H1 (cell line): ENCODE measurements around the gene EFR3B. TPM values are rescaled to one million over a fixed set of nuclear protein-coding genes. Genes with fewer than 3 reads are reported as not detected.
A peak's percentile ranks its signal among the peaks of the same experiment; 100 is the strongest.

ENCODE experiments used
- CTCF ChIA-PET: fragments of 300-600 bp; sonication (Branson Sonifier 250); formaldehyde crosslinking; loops from one replicate; lab custom pipeline; 2021; ENCODE audit not compliant: partially characterized antibody; lab: Charles Lee
- POLR2A ChIA-PET: fragments of 300-600 bp; sonication (Branson Sonifier 250); formaldehyde crosslinking; loops from one replicate; lab custom pipeline; 2021; ENCODE audit warnings: inconsistent platforms; ENCODE audit not compliant: partially characterized antibody; lab: Charles Lee
- DNase-seq, 2 experiments: peaks; one replicate each; pipeline versions ENCODE4 v3.0.0 to v3.0.0-alpha.2; 2010 to 2022; ENCODE audit warnings: low spot score in 2 of 2, low read depth in 1 of 2, mixed read lengths in 1 of 2
- FAIRE-seq: peaks from 2 replicates; lab custom pipeline; 2011; peaks lifted over from hg19 to GRCh38; lab: Jason Lieb, UNC
- H2AFZ ChIP-seq: 2 replicates; pipeline ENCODE4 v1.8.1; 2012; ENCODE audit warnings: low read length, inconsistent platforms
- H2AK5ac ChIP-seq: 2 replicates; pipeline ENCODE4 v1.6.1; 2013; ENCODE audit warnings: low read depth, low read length
- H2BK120ac ChIP-seq: replicated peaks from 2 replicates; pipeline ENCODE3; 2013; ENCODE audit warnings: low read depth, low read length, inconsistent platforms
- H2BK12ac ChIP-seq: 2 replicates; pipeline ENCODE4 v1.6.1; 2013; ENCODE audit warnings: low read depth, low read length
- H2BK15ac ChIP-seq: 2 replicates; pipeline ENCODE4 v1.6.1; 2013; ENCODE audit warnings: low read length
- H2BK20ac ChIP-seq: 2 replicates; pipeline ENCODE4 v1.6.1; 2013; ENCODE audit warnings: low read length
- H2BK5ac ChIP-seq: 2 replicates; pipeline ENCODE4 v1.6.1; 2013; ENCODE audit warnings: low read depth, low read length
- H3K14ac ChIP-seq: 2 replicates; pipeline ENCODE4 v1.6.1; 2013; ENCODE audit warnings: inconsistent platforms; ENCODE audit not compliant: insufficient read length
- H3K18ac ChIP-seq: 2 replicates; pipeline ENCODE4 v1.6.1; 2013; ENCODE audit warnings: low read length; ENCODE audit errors: extremely low read depth
- H3K23ac ChIP-seq: 2 replicates; pipeline ENCODE4 v1.6.1; 2013; ENCODE audit warnings: inconsistent platforms; ENCODE audit not compliant: insufficient read length
- H3K23me2 ChIP-seq: 2 replicates; pipeline ENCODE4 v1.6.1; 2013; ENCODE audit warnings: low read depth, low read length
- H3K27ac ChIP-seq: 2 replicates; pipeline ENCODE4 v1.6.1; 2011; ENCODE audit warnings: low read depth, low read length, inconsistent platforms
- H3K27me3 ChIP-seq, 4 experiments: replicated peaks in 1 of 4; 1 replicate in 1 of 4; 2 replicates in 3 of 4; pipeline versions ENCODE4 v1.6.1 to v1.8.1; 2011 to 2013; ENCODE audit warnings: low read length in 3 of 4, mild to moderate bottlenecking in 3 of 4, inconsistent platforms in 2 of 4, mixed read lengths in 2 of 4, moderate library complexity in 1 of 4; ENCODE audit not compliant: control insufficient read depth in 3 of 4, insufficient read depth in 3 of 4; ENCODE audit errors: extremely low read depth in 1 of 4
- H3K36me3 ChIP-seq, 4 experiments: 2 replicates each; pipeline versions ENCODE4 v1.6.1 to v1.8.1; 2011 to 2013; ENCODE audit warnings: mild to moderate bottlenecking in 4 of 4, low read length in 3 of 4, moderate library complexity in 2 of 4, control low read depth in 1 of 4, inconsistent platforms in 1 of 4; ENCODE audit not compliant: insufficient read depth in 4 of 4, control insufficient read depth in 2 of 4
- H3K4ac ChIP-seq: replicated peaks from 2 replicates; pipeline ENCODE3; 2013; ENCODE audit warnings: low read length, low read depth, mixed read lengths, inconsistent platforms; ENCODE audit not compliant: insufficient read length
- H3K4me1 ChIP-seq, 4 experiments: replicated peaks in 1 of 4; 1 replicate in 1 of 4; 2 replicates in 3 of 4; pipeline versions ENCODE4 v1.6.1 to v1.8.1; 2011 to 2013; ENCODE audit warnings: low read length in 3 of 4, inconsistent platforms in 2 of 4, mixed read lengths in 1 of 4; ENCODE audit not compliant: insufficient read depth in 4 of 4, control insufficient read depth in 3 of 4
- H3K4me2 ChIP-seq, 2 experiments: 2 replicates each; pipeline versions ENCODE4 v1.6.1 to v1.8.1; 2011 to 2013; ENCODE audit warnings: low read depth in 2 of 2, low read length in 2 of 2, control low read depth in 1 of 2, inconsistent platforms in 1 of 2, mild to moderate bottlenecking in 1 of 2; ENCODE audit not compliant: insufficient read depth in 1 of 2
- H3K4me3 ChIP-seq, 4 experiments: fragments of 200-600, 300-600 bp in 1 of 4; sonication (generic), shearing (Covaris generic), sonication (Bioruptor Twin) in 1 of 4; 2 replicates each; pipeline versions ENCODE4 v1.5.1 to v1.8.1; 2011 to 2016; ENCODE audit warnings: low read length in 4 of 4, low read depth in 3 of 4, control low read depth in 2 of 4, inconsistent platforms in 2 of 4, mild to moderate bottlenecking in 2 of 4, mixed read lengths in 1 of 4, moderate library complexity in 1 of 4; ENCODE audit not compliant: insufficient read depth in 2 of 4; ENCODE audit errors: extremely low read depth in 1 of 4
- H3K56ac ChIP-seq: replicated peaks from 2 replicates; pipeline ENCODE3; 2013; ENCODE audit warnings: low read depth, mild to moderate bottlenecking, mixed read lengths, low read length, inconsistent platforms; ENCODE audit not compliant: insufficient read length
- H3K79me1 ChIP-seq: 2 replicates; pipeline ENCODE4 v1.6.1; 2013; ENCODE audit warnings: low read depth, low read length, control low read depth
- H3K79me2 ChIP-seq, 2 experiments: 2 replicates each; pipeline versions ENCODE4 v1.6.1 to v1.8.1; 2012 to 2013; ENCODE audit warnings: low read length in 2 of 2, mild to moderate bottlenecking in 2 of 2, inconsistent platforms in 1 of 2; ENCODE audit not compliant: insufficient read depth in 2 of 2, control insufficient read depth in 1 of 2
- H3K9ac ChIP-seq, 4 experiments: replicated peaks in 1 of 4; 1 replicate in 1 of 4; 2 replicates in 3 of 4; pipeline versions ENCODE4 v1.6.1 to v1.8.1; 2011 to 2013; ENCODE audit warnings: low read depth in 3 of 4, low read length in 3 of 4, control low read depth in 2 of 4, mild to moderate bottlenecking in 2 of 4, moderate library complexity in 2 of 4, inconsistent platforms in 1 of 4; ENCODE audit errors: extremely low read depth in 1 of 4
- H3K9me3 ChIP-seq, 2 experiments: 2 replicates each; pipeline versions ENCODE4 v1.6.1 to v1.8.1; 2012 to 2013; ENCODE audit warnings: mild to moderate bottlenecking in 2 of 2, moderate library complexity in 2 of 2, control low read depth in 1 of 2, inconsistent platforms in 1 of 2, low read depth in 1 of 2, low read length in 1 of 2, mixed read lengths in 1 of 2; ENCODE audit not compliant: insufficient read depth in 2 of 2
- H4K20me1 ChIP-seq, 2 experiments: replicated peaks in 1 of 2; 2 replicates each; pipeline versions ENCODE3 to v1.8.1; 2011 to 2013; ENCODE audit warnings: inconsistent platforms in 2 of 2, low read length in 2 of 2, mild to moderate bottlenecking in 1 of 2; ENCODE audit not compliant: insufficient read depth in 2 of 2, control insufficient read depth in 1 of 2
- H4K5ac ChIP-seq: 2 replicates; pipeline ENCODE4 v1.6.1; 2013; ENCODE audit warnings: low read length, low read depth, mixed read lengths, inconsistent platforms; ENCODE audit not compliant: insufficient read length
- H4K8ac ChIP-seq: 2 replicates; pipeline ENCODE4 v1.8.0; 2013; ENCODE audit warnings: mild to moderate bottlenecking, moderate library complexity, low read length, inconsistent platforms; ENCODE audit not compliant: insufficient read depth; ENCODE audit errors: extremely low read depth
- H4K91ac ChIP-seq: replicated peaks from 2 replicates; pipeline ENCODE3; 2013; ENCODE audit warnings: low read length, mixed read lengths, inconsistent platforms; ENCODE audit not compliant: insufficient read length
- KDM1A ChIP-seq: fragments of 200-600, 300-600 bp; sonication (generic); IDR thresholded peaks from 2 replicates; pipeline ENCODE4 v1.7.1; 2016; ENCODE audit warnings: mild to moderate bottlenecking, low read length, borderline replicate concordance
- RAD21 ChIP-seq, 2 experiments: IDR thresholded peaks in 1 of 2; conservative IDR thresholded peaks in 1 of 2; 2 replicates each; pipeline ENCODE4 v1.6.1; 2011; ENCODE audit warnings: low read depth in 2 of 2, low read length in 2 of 2, improper control_type of control experiment in 1 of 2, inconsistent platforms in 1 of 2, mild to moderate bottlenecking in 1 of 2, moderate library complexity in 1 of 2
- WGBS, 2 experiments: shearing (Covaris generic) in 1 of 2; methylation state at CpG; one replicate each; pipeline versions ENCODE4 v1.1.6 to v1.1.7; 2013 to 2015; ENCODE audit warnings: low lambda C conversion rate in 2 of 2, mixed read lengths in 2 of 2, inconsistent platforms in 1 of 2, low coverage in 1 of 2, missing lambda C conversion rate in 1 of 2; ENCODE audit not compliant: insufficient replicate concordance in 2 of 2, insufficient coverage in 1 of 2, insufficient read length in 1 of 2; ENCODE audit errors: extremely low coverage in 1 of 2, missing lambda C conversion rate in 1 of 2; 5-methylcytosine and 5-hydroxymethylcytosine counted together
- polyA plus RNA-seq, 7 experiments: library from polyadenylated mRNA; depleted of rRNA in 3 of 7; stranded (reverse) in 5 of 7; unstranded in 2 of 7; fragments of >200 nt in 5 of 7; fragments of 200-250 nt in 2 of 7; gene quantifications; 1 replicate in 5 of 7; 2 replicates in 1 of 7; 4 replicates in 1 of 7; pipeline versions ENCODE4 v1.2.1 to v1.2.3, GENCODE V29; 2011 to 2013; ENCODE audit warnings: missing spikeins in 2 of 7, mixed read lengths in 2 of 7
- total RNA-seq: library from RNA; stranded (reverse); fragmentation: NEBNext Ultra II Directional; extraction: Animal tissue kit (Norgen Biotek cat#: 25700); gene quantifications from 2 replicates; pipeline ENCODE4 v1.2.1, GENCODE V29; 2021

The EFR3B gene
- total and polyA plus RNA-seq, 2 of the 8 experiments (the other 6 are each of a cell fraction or from before 2014, with no cell fraction given): 3.4 to 9.6 TPM

GRCh38 chr2:25115249-25115883 lies 73.5 kb downstream of the EFR3B start:
- H3K27ac ChIP-seq: no peak overlapping the region
- TF ChIP-seq RAD21 (IDR thresholded peaks at IDR 0.05 in 1 of 2, conservative IDR thresholded peaks at IDR 0.05 in 1 of 2; ENCODE audit: low read depth in 2 of 2, low read length in 2 of 2): no peak
- TF ChIP-seq KDM1A: peak; percentile 79; the same call in 1 of the 2 replicates
- H3K9me3 ChIP-seq: no peaks in the 10 kb centered on the region
- H2BK12ac ChIP-seq: no peak overlapping the region
- H3K4me3 ChIP-seq: no peak overlapping the region
- H4K8ac ChIP-seq: no peak overlapping the region
- no peaks in the 10 kb centered on the region for H3K79me1 ChIP-seq
- H4K5ac ChIP-seq: no peak overlapping the region
- H3K27me3 ChIP-seq: no peaks in the 10 kb centered on the region
- no peak overlapping the region for H3K4ac ChIP-seq
- H3K18ac ChIP-seq: no peak overlapping the region
- H4K20me1 ChIP-seq: no peaks in the 10 kb centered on the region
- H2AK5ac ChIP-seq: no peak overlapping the region
- H2BK15ac ChIP-seq: no peak overlapping the region
- no peaks in the 10 kb centered on the region for H3K23me2 ChIP-seq
- H3K9ac ChIP-seq: no peak overlapping the region
- H3K36me3 ChIP-seq: no peaks in the 10 kb centered on the region
- WGBS, 2 experiments: 89% methylated on average over 9 of the region's 9 CpGs; no CpG with 5 or more reads in 1 of the 2 experiments
- no peak overlapping the region for H3K23ac ChIP-seq
- no peak overlapping the region for H2AFZ ChIP-seq
- POLR2A ChIA-PET: no interaction called here
- no peaks in the 10 kb centered on the region for H3K79me2 ChIP-seq
- H2BK5ac ChIP-seq: no peak overlapping the region
- H4K91ac ChIP-seq: no peak overlapping the region
- H3K56ac ChIP-seq: no peak overlapping the region
- no peak for FAIRE-seq
- H2BK120ac ChIP-seq: no peak overlapping the region
- DNase-seq: no peak
- CTCF ChIA-PET: interaction anchor here (0.7 to 2.2 kb wide), 8 partner anchors 9 to 1907 kb away, joined by 3 to 21 read pairs (median 5); no protein-coding TSS in a partner anchor
- H3K4me1 ChIP-seq: no peaks in the 10 kb centered on the region; a peak in 2 of 7 replicates
- no peak overlapping the region for H2BK20ac ChIP-seq
- no peak overlapping the region for H3K14ac ChIP-seq
- no peak overlapping the region for H3K4me2 ChIP-seq
